SW 1271 (cell line): ENCODE results near the gene PLEKHA8.

Experiments
- DNase-seq, 2 experiments: peaks; one replicate each; lab custom pipeline; 2025; lab: John Stamatoyannopoulos, UW

Gene PLEKHA8

GRCh38 chr7:30168835-30169573 lies 140.8 kb downstream of the PLEKHA8 start:
- no peak for DNase-seq

DNA sequence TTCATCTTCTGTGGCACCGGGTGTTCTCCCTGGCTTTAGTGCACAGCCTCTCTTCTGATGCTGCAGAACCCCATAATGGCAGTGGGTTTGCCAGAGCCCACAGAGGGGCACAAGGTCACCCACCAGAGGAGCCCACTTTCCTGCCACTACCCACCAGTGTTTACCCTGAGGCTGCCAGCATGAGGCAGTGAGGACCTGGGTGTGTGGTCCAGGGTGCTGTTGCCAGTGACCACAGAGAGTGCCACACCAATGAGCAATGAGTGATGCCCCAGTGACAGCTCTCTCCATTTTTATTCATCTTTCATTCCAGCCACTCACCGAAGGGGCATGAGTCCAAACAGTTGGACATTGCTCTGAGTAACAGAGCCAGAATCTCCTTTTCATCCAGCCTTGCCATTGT lies 141.4 kb downstream of the PLEKHA8 start:
- DNase-seq = no peak

DNA sequence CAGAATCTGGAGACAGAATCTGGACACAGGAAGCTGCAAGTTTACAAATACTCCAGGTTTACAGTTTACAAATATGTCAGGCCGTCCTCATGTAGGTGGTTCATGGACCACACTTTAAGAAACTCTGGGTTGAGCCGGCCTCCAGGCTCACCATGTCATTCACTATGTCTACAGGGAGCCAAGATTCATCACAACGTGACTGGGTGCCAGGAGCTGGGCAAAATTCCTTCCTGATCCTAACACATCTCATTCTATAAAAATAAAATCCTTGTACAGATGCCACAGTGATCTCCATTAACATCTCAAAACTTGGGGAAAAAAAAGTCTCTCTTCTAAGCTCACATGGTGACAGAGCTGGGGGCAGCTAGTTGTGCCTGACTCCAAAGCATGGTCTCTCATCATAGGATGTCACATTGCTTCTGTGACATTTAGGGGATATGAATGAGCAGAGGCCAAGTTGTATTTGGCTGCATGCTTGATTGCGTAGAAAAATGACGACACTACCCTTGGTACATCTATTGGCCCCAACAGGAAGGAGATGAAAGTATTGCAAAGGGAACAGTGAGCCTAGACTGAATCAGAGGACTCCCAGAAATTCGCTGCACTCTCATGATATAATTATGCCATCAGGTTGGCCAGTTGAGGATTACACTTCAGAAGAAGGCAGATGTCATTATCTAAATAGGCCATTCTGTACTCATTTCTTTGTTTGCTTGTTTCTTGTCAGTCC lies 142.4 kb downstream of the PLEKHA8 start:
- DNase-seq = no peak

DNA sequence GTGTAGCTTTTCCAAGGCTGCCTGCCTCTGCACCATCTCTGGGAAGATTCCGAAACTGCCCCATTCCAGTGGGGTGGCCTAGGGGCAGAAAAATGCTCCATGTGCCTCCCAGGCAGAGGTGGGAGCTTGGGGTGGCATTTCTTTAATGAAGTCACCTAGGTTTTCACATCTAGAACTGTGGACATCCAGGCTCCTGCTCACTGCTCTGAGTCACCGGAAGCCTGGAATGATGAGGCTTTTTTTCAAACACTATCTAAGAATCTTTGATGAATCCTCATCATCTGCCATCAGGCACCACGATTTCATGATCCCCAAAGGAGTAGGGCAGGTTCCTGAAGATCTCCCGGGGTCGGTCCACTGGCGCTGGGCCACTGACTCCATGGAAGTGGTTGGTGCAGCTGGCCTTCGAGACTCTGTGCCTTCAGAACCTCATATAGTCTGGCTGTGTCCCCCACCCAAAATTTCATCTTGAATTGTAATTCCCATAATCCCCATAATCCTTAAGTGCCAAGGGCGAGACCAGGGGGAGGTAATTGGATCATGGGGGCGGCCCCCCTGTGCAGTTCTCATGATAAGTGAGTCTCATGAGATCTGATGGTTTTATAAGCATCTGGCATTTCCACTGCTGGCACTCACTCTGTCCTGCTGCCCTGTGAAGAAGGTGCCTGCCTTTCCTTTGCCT lies 143.7 kb downstream of the PLEKHA8 start:
- DNase-seq = no peak

- no peak for DNase-seq
Measured at GRCh38 chr7:30172451-30172850, 144.2 kb downstream of the PLEKHA8 start.

DNA sequence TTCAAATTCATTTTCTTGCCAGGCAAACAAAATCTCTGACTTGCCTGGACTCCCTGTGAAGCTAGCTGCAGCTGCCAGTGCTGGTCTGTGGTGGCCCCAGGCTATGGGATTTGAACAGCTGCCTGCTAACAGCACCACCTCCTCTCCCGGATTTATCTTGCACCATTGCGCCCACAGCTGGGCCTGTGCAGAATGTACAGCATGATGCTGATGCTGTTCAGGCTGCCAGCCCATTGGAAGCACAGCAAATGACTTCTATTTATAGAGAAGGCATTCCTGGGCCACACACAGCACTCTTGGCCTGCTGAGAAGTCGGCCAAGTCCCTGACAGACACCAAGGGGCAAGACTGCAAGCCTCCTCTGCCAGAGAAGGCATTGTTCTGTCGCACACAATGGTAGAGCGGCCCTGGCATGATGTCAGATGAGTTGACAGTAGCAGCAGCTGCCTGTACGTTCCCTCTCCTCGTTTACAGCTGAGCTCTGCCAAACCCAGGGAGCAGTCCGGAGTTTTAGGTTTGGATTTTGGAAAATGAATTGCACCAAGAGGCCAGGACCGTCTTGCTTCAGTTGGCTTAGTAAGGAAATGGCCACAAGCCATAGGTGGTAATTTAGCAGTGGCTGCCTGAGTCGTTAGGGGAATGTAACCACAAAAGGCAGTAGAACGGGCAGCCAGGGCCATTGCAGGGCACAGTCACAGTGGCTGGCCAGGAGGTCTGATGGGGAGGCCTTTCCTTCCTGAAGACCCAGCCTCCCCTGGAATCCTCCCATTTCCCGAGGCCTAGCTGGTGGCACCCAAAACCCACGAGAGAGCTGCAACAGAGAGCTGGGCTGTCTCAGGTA lies 145.1 kb downstream of the PLEKHA8 start:
- DNase-seq = no peak

- no peak for DNase-seq
Measured at GRCh38 chr7:30175180-30175579, 147.0 kb downstream of the PLEKHA8 start.

- no peak for DNase-seq
Measured at GRCh38 chr7:30175636-30176147, 147.5 kb downstream of the PLEKHA8 start.

DNA sequence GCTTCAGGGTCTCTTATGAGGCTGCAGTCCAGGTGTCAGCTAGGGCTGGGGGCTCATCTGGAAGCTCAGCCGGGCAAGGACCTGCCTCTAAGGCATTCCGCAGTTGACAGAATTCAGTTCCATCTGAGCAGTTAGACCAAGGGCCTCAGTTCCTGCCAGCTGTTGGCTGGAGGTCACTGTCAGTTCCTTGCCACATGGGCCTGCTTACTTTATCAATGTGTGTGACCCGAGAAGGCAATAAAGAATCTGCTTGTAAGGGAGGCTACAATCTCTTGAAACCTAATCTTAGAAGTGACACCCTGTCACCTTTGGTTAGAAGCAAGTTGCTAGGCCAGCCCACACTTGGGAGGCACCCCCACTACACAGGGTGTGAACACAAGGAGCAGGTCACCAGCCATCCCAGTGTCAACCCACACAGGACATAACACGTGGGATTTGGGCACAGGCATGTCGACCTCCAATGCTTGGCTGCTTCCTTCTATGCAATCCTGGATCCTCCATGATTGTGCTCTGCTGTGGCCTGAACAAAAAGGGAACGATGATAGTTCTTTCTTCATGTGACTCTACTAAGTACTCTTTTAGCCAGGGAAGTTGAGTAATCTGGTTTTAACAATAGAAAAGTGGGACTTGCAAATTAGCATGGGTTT lies 148.4 kb downstream of the PLEKHA8 start:
- DNase-seq = no peak

DNA sequence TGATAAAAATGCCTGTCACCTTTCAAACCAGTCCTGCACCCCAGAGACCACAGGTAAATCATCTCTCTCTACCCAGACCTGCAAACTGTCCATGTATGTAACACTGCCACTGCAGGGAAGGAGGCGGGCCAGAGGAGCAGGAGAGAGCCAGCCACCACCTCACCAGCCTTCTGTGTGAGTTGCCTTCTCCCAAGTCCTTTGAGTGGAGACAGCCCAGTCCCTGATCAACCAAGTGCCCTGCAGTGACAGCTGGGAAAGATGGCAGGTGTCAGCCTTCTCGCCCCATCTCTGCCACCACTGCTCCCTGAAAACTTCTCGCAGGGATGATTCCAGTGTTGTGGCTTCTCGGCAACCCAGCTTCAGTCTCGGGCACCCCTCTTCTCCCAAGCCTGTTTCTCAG lies 149.0 kb downstream of the PLEKHA8 start:
- DNase-seq = no peak

GRCh38 chr7:30177965-30178364 lies 149.8 kb downstream of the PLEKHA8 start:
- no peak for DNase-seq

DNA sequence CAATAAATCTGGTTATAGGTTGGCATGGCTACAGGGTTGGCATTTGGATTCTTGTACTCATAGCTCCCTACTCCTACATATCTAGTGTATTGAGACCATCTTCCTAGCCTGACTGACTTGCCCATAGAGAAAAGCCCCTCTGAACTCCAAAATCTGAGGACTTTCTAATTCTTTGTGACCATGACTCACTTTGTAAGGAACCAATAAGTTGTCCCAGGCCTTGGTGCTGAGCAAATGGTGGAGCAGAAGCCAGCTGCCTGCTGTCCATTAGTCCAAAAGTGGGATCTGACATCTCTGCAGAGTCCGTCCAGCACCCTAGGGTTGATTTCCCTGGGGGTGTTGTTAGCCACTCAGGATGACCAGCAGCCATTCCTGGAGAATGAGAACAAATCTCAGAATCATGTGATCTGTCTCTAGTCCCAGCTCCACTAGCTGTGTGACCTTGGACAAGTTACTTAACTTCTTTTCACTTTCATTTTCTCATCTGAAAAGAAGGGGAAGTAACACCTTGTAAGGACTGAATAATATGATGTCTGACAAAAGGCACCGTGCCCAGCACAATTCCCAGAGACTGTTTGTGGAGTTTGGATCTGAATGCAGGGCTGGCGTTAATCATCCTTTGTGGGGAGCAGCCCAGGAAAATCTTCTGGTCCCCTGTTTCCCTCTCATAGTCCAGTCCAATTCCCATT lies 150.7 kb downstream of the PLEKHA8 start:
- no peak for DNase-seq
